GM12873 (cell line): ENCODE results near the gene NUDT1.

Experiments
- CTCF ChIP-seq: IDR thresholded peaks from 2 replicates; pipeline ENCODE4 v1.5.1; 2012; ENCODE audit warnings: low read depth, mild to moderate bottlenecking, moderate library complexity, low read length, control low read depth; ENCODE audit not compliant: insufficient read depth; ENCODE audit errors: missing control alignments

Gene NUDT1

GRCh38 chr7:2276107-2276506, 34.1 kb downstream of the NUDT1 start:
- no peak for TF ChIP-seq CTCF

GRCh38 chr7:2278026-2278425, 36.0 kb downstream of the NUDT1 start:
- TF ChIP-seq CTCF, result no peak

- no peak for TF ChIP-seq CTCF
These were observed 37.9 kb downstream of the NUDT1 start for GRCh38 chr7:2279896-2280295.

GRCh38 chr7:2280424-2280823, 38.4 kb downstream of the NUDT1 start:
- TF ChIP-seq CTCF, result no peak

- no peak for TF ChIP-seq CTCF
These were observed 39.5 kb downstream of the NUDT1 start for GRCh38 chr7:2281541-2281940.

GRCh38 chr7:2282185-2282751, 40.2 kb downstream of the NUDT1 start:
- TF ChIP-seq CTCF, result no peak

- no peak for TF ChIP-seq CTCF
These were observed 41.0 kb downstream of the NUDT1 start for GRCh38 chr7:2283074-2283473.

GRCh38 chr7:2287745-2288144, 45.7 kb downstream of the NUDT1 start:
- no peak for TF ChIP-seq CTCF
